ENCODE results near the gene ANKRD40CL. TPM values are rescaled to one million over a fixed set of nuclear protein-coding genes. Genes with fewer than 3 reads are reported as not detected.

Gene ANKRD40CL
- total and polyA plus RNA-seq, 8 donors: 0.15 to 1.4 (median 0.42) TPM; not detected in 2

DNA sequence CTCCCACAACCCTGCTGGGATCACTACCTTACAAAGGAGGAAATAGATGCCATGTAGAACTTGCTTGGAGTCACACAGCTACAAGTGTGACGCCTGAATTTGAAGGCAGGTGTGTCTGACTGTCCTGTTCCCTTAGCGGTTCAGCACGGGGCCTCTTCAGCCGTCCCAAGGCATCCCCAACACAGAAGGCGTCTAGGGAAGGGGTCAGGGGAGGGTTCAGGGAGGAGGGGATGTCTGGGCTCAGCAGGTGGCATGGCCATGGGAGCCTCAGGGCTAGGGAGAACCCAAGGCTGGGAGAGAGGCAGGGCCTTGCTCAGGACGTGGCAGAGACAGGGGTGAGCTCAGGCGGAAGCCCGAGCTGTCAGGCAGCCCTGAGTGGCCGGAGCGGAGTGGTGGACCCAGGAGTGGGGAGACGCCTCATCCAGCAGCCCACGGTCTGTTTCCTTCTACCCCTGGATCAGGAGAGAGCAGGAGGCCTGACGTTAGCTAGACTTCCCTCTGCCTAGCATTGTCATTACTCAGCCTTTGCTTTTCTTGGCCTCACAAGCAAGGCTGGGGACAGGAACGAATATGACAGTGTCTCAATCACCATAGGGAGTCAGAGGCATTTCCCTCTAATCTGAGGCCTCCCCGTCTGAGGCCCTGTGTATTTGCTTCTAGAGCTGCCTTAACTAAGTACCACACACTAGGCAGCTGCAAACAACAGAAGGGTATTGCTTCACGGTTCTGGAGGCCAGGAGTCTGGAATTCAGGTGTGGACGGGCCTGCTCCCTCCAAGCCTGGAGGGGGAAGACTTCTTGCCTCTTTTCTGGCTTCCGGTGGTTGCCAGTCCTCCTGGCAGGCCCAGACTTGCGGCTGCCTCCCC is 31.3 kb upstream of the ANKRD40CL start:
- ATAC-seq: no peak
- TF ChIP-seq, protein P1, sequence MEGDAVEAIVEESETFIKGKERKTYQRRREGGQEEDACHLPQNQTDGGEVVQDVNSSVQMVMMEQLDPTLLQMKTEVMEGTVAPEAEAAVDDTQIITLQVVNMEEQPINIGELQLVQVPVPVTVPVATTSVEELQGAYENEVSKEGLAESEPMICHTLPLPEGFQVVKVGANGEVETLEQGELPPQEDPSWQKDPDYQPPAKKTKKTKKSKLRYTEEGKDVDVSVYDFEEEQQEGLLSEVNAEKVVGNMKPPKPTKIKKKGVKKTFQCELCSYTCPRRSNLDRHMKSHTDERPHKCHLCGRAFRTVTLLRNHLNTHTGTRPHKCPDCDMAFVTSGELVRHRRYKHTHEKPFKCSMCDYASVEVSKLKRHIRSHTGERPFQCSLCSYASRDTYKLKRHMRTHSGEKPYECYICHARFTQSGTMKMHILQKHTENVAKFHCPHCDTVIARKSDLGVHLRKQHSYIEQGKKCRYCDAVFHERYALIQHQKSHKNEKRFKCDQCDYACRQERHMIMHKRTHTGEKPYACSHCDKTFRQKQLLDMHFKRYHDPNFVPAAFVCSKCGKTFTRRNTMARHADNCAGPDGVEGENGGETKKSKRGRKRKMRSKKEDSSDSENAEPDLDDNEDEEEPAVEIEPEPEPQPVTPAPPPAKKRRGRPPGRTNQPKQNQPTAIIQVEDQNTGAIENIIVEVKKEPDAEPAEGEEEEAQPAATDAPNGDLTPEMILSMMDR (IDR thresholded peaks at IDR 0.05): no peak
- H3K36me3 ChIP-seq: no peaks in the 10 kb centered on the region
- no peaks in the 10 kb centered on the region for H3K27me3 ChIP-seq
- no peaks in the 10 kb centered on the region for H3K9me3 ChIP-seq
- DNase-seq: no peak
- no peak overlapping the region for H3K4me3 ChIP-seq
- H3K27ac ChIP-seq: no peak overlapping the region
- H3K4me1 ChIP-seq: no peaks in the 10 kb centered on the region
- intact Hi-C loops (cut with DNase I): loop anchor here in 1 of 2 donors (10.0 kb wide), 1 partner anchor 156 kb away; no protein-coding TSS in a partner anchor

DNA sequence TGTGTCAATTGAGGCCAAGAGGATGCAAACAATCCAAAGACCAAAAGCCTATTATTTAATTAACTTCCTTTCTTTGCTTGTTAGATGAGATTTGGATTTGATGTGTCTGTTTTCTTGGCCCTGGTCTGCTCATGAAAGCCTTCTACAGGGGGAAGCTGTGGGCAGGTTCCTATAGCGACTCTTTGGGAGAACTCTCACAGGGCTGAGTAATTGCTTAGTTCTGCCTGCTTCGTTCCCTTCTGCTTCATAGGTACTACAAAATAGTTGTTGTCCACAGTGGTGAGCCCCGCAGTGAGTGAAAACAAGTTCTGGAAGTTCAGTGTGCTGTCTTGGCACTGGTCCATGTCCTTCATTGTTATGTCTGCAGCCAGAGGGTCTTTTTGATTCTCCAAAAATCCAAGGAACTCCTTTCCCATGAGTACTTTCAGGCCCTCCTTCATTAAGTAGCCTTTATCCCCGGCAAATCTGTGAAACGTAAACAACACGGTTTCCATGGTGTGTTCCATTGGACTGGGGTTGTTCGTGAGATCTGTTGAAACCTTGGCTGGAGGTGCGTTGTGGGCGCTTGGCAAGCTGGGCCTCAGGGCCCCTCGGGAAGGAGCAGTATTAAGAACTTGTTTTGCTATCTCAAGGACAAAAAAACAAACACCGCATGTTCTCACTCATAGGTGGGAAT is 30.0 kb upstream of the ANKRD40CL start:
- TF ChIP-seq, protein P1 (IDR thresholded peaks at IDR 0.05): no peak
- ATAC-seq (no peak), DNase-seq (peak in 2 of 4 donors; percentile 20 to 46)
- intact Hi-C loops (cut with DNase I): loop anchor here in 1 of 2 donors (10.0 kb wide), 1 partner anchor 158 kb away; no protein-coding TSS in a partner anchor
- H3K36me3 ChIP-seq: no peaks in the 10 kb centered on the region
- no peak overlapping the region for H3K27ac ChIP-seq
- peaks cover 0 to 7% of the 10 kb centered on the region in 2 donors for H3K4me1 ChIP-seq
- no peaks in the 10 kb centered on the region for H3K9me3 ChIP-seq
- no peak overlapping the region for H3K4me3 ChIP-seq
- H3K27me3 ChIP-seq: no peaks in the 10 kb centered on the region

DNA sequence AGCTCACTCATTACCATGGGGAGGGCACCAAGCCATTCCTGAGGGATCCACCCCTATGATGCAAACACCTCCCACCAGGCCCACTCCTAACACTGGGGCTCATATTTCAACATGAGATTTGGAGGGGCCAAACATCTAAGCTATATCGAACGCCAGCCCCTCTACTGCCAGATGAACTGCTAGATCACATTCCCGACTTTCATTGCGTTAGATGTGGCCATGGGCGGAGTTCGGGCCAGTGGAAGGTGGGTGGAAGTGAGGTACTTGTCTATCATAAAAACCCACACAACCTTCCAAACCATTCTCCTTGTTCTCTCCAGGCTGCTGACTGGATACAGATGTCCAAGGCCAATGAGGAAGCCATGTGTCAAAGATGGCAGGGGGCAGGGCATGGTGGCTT is 27.0 kb upstream of the ANKRD40CL start:
- Histone ChIP-seq H3K4me3 (no peak overlapping the region), H3K4me1 (peaks cover 0 to 7% of the 10 kb centered on the region in 2 donors), H3K9me3 (no peaks in the 10 kb centered on the region), H3K27me3 (no peaks in the 10 kb centered on the region), H3K27ac (no peak overlapping the region), H3K36me3 (no peaks in the 10 kb centered on the region)
- no peak for DNase-seq
- intact Hi-C loops (cut with DNase I): loop anchor here in 1 of 2 donors (10.0 kb wide), 1 partner anchor 160 kb away; no protein-coding TSS in a partner anchor
- TF ChIP-seq, protein P1 (IDR thresholded peaks at IDR 0.05): no peak
- ATAC-seq: no peak

DNA sequence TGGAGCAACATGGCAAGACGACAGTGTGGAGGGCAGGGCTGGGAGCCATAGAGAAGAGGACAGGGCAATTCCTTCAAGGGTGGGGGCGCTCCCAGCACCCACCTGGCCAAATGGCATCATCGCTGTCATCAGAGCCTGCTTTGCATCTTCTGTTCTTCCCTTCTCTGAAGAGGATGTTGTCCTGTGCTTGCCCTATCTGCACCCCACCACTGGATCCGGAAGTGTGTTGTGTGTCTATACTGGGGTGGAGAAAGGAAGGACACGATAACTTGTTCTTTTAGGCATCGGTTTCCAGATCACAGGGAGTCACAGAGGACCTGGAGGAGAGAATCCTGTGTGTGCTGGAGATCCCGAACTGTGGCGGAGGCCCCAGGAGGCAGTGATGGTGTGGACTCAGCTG is 25.7 kb upstream of the ANKRD40CL start:
- DNase-seq: no peak
- peak; percentile 17 for ATAC-seq
- no peaks in the 10 kb centered on the region for H3K27me3 ChIP-seq
- intact Hi-C loops (cut with DNase I): loop anchor here in 1 of 2 donors (10.0 kb wide), 1 partner anchor 162 kb away; no protein-coding TSS in a partner anchor
- H3K27ac ChIP-seq: peak overlapping the region in 1 of 2 donors; percentile 65
- no peak overlapping the region for H3K4me3 ChIP-seq
- TF ChIP-seq, protein P1 (IDR thresholded peaks at IDR 0.05): no peak
- no peaks in the 10 kb centered on the region for H3K9me3 ChIP-seq
- H3K4me1 ChIP-seq: peaks cover 0 to 7% of the 10 kb centered on the region in 2 donors
- no peaks in the 10 kb centered on the region for H3K36me3 ChIP-seq

DNA sequence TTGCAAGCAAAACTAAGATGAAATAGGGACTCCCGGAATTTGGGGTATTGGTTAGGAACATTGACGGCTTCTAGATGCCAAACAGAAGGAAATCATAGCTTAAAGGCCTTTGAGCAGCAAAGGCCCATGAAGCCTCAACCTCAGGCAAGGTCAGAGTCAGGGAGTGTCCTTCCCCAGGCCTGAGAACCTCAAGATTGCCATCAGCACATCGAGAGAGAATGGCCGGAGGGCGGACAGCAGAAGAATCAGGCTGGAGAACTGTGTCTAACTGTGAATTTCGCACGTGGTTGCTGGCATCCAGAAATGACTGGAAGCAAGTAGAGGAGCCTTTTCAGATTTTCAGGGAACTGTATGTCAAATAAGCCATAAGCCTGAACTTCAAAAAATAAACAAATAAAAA is 24.8 kb upstream of the ANKRD40CL start:
- ATAC-seq (no peak), DNase-seq (no peak)
- intact Hi-C loops (cut with DNase I): loop anchor here in 1 of 2 donors (10.0 kb wide), 1 partner anchor 163 kb away; no protein-coding TSS in a partner anchor
- H3K27me3 ChIP-seq: no peaks in the 10 kb centered on the region
- TF ChIP-seq, protein P1 (IDR thresholded peaks at IDR 0.05): no peak
- peaks cover 0 to 7% of the 10 kb centered on the region in 2 donors for H3K4me1 ChIP-seq
- H3K27ac ChIP-seq: no peak overlapping the region
- H3K4me3 ChIP-seq: no peak overlapping the region
- no peaks in the 10 kb centered on the region for H3K36me3 ChIP-seq
- no peaks in the 10 kb centered on the region for H3K9me3 ChIP-seq

Measured in left lung (tissue), 10 donors.